Osteoblast (primary cell): ENCODE data around the gene POLG2. TPM values are rescaled to one million over a fixed set of nuclear protein-coding genes. Genes with fewer than 3 reads are reported as not detected.

Experiments used
- DNase-seq: peaks from one replicate; pipeline ENCODE4 v3.0.0; 2011; ENCODE audit warnings: low spot score, mixed read lengths; ENCODE audit not compliant: insufficient read length; ENCODE audit errors: missing footprints
- H2AFZ ChIP-seq: 2 replicates; pipeline ENCODE4 v1.6.0; 2011; ENCODE audit warnings: mild to moderate bottlenecking, low read length
- H3K27ac ChIP-seq: 2 replicates; pipeline ENCODE4 v1.5.1; 2011; ENCODE audit warnings: mild to moderate bottlenecking, low read depth, low read length, moderate library complexity
- H3K27me3 ChIP-seq: 2 replicates; pipeline ENCODE4 v1.6.0; 2012; ENCODE audit warnings: mild to moderate bottlenecking, control low read depth, inconsistent platforms, low read length, moderate library complexity; ENCODE audit not compliant: insufficient read depth
- H3K36me3 ChIP-seq: 2 replicates; pipeline ENCODE4 v1.5.1; 2011; ENCODE audit warnings: mild to moderate bottlenecking, low read length, control low read depth, moderate library complexity; ENCODE audit not compliant: insufficient read depth
- H3K4me1 ChIP-seq: 2 replicates; pipeline ENCODE4 v1.5.1; 2011; ENCODE audit warnings: mild to moderate bottlenecking, low read length, control low read depth, moderate library complexity; ENCODE audit not compliant: insufficient read depth
- H3K4me2 ChIP-seq: 2 replicates; pipeline ENCODE4 v1.6.0; 2011; ENCODE audit warnings: mild to moderate bottlenecking, low read length; ENCODE audit not compliant: insufficient read depth
- H3K4me3 ChIP-seq: fragments of 200-600 bp; sonication (generic); 3 replicates; pipeline ENCODE4 v1.5.1; 2012; ENCODE audit warnings: mild to moderate bottlenecking, low read length, inconsistent platforms; ENCODE audit not compliant: insufficient read depth
- H3K79me2 ChIP-seq: 2 replicates; pipeline ENCODE4 v1.6.0; 2012; ENCODE audit warnings: mild to moderate bottlenecking, low read length, control low read depth, inconsistent platforms; ENCODE audit not compliant: insufficient read depth
- H3K9me3 ChIP-seq: 2 replicates; pipeline ENCODE4 v1.5.1; 2011; ENCODE audit warnings: low read depth, low read length, control low read depth
- H4K20me1 ChIP-seq: 2 replicates; pipeline ENCODE4 v1.6.0; 2012; ENCODE audit warnings: mild to moderate bottlenecking, low read length, control low read depth; ENCODE audit not compliant: insufficient read depth
- total RNA-seq: library from RNA; depleted of rRNA; stranded (reverse); fragments of >200 nt; gene quantifications from 2 replicates; pipeline ENCODE4 v1.2.3, GENCODE V29; 2012
- TF ChIP-seq, protein P1 (sequence below): IDR thresholded peaks from 2 replicates; pipeline ENCODE4 v1.5.1; 2011; ENCODE audit warnings: mild to moderate bottlenecking, low read depth, low read length, moderate library complexity; ENCODE audit errors: extremely low read depth

Gene POLG2
- total RNA-seq, 1 donor, result 7.2 TPM

DNA sequence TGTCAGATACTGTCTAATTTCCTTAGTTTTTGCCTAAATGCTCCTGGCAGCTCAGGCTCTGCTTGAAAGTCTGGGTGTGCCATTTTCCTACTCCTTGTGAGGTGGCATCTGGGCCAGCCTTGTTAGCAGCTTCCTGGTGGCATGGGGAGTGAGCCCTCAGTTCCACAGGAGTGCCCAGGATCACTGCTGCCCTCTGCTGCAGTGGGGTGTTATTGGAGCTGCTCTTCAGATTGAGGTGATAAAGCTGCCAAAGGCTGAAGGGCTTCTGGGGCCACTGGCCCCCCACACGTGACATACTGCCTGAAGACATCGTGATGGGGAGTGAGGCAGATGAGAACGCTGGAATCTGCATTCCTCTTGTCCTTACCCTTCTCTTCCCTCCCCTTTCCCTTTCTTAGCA is 37.3 kb upstream of the POLG2 start:
- peak overlapping the region; percentile 1 for H3K27ac ChIP-seq
- peaks cover 96% of the 10 kb centered on the region for H3K36me3 ChIP-seq
- no peaks in the 10 kb centered on the region for H3K79me2 ChIP-seq
- peaks cover 3% of the 10 kb centered on the region for H4K20me1 ChIP-seq
- no peak for DNase-seq
- no peak overlapping the region for H3K4me2 ChIP-seq
- no peaks in the 10 kb centered on the region for H3K27me3 ChIP-seq
- H3K4me3 ChIP-seq, result no peak overlapping the region
- TF ChIP-seq, protein P1, sequence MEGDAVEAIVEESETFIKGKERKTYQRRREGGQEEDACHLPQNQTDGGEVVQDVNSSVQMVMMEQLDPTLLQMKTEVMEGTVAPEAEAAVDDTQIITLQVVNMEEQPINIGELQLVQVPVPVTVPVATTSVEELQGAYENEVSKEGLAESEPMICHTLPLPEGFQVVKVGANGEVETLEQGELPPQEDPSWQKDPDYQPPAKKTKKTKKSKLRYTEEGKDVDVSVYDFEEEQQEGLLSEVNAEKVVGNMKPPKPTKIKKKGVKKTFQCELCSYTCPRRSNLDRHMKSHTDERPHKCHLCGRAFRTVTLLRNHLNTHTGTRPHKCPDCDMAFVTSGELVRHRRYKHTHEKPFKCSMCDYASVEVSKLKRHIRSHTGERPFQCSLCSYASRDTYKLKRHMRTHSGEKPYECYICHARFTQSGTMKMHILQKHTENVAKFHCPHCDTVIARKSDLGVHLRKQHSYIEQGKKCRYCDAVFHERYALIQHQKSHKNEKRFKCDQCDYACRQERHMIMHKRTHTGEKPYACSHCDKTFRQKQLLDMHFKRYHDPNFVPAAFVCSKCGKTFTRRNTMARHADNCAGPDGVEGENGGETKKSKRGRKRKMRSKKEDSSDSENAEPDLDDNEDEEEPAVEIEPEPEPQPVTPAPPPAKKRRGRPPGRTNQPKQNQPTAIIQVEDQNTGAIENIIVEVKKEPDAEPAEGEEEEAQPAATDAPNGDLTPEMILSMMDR, result peak; percentile 19
- H2AFZ ChIP-seq, result no peak overlapping the region
- peaks cover 8% of the 10 kb centered on the region for H3K4me1 ChIP-seq
- no peaks in the 10 kb centered on the region for H3K9me3 ChIP-seq

- no peaks in the 10 kb centered on the region for H3K27me3 ChIP-seq
- H2AFZ ChIP-seq, result no peak overlapping the region
- H4K20me1 ChIP-seq, result peaks cover 3% of the 10 kb centered on the region
- H3K4me1 ChIP-seq, result peaks cover 8% of the 10 kb centered on the region
- DNase-seq, result no peak
- no peaks in the 10 kb centered on the region for H3K9me3 ChIP-seq
- H3K79me2 ChIP-seq, result no peaks in the 10 kb centered on the region
- TF ChIP-seq, protein P1, result no peak
- peaks cover 96% of the 10 kb centered on the region for H3K36me3 ChIP-seq
- H3K4me2 ChIP-seq, result no peak overlapping the region
- H3K4me3 ChIP-seq, result no peak overlapping the region
- H3K27ac ChIP-seq, result peak overlapping the region; percentile 1
Observed at GRCh38 chr17:64533784-64534183, 36.9 kb upstream of the POLG2 start.

DNA sequence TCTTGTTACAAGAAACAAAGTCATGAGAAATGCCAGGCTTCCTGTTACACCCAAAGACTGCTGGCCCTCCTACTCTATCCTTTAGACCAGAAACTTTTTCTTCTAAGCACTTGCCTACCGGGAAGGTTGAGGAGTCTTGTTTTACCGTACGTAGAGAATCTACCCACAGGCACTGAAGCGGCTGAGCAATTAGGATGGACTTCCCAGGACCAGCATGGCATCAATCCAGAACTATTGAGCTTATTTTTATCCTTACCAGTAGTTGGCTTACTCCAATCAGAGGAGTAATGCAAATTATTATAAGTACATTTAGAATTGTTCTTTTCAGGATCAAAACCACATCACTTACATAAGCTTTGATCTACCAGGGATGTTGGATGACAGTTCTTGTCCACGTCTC is 35.6 kb upstream of the POLG2 start:
- Histone ChIP-seq H3K27ac (peak overlapping the region; percentile 24), H3K79me2 (no peaks in the 10 kb centered on the region), H3K9me3 (no peaks in the 10 kb centered on the region), H3K36me3 (peaks cover 88% of the 10 kb centered on the region), H4K20me1 (peaks cover 3% of the 10 kb centered on the region), H3K4me1 (peaks cover 8% of the 10 kb centered on the region), H2AFZ (no peak overlapping the region), H3K4me3 (no peak overlapping the region), H3K4me2 (no peak overlapping the region), H3K27me3 (no peaks in the 10 kb centered on the region)
- no peak for DNase-seq
- TF ChIP-seq, protein P1, result no peak

GRCh38 chr17:64531955-64532371 is 35.1 kb upstream of the POLG2 start:
- Histone ChIP-seq H3K4me3 (no peak overlapping the region), H3K9me3 (no peaks in the 10 kb centered on the region), H3K4me1 (peaks cover 8% of the 10 kb centered on the region), H3K36me3 (peaks cover 88% of the 10 kb centered on the region), H3K4me2 (no peak overlapping the region), H3K79me2 (no peaks in the 10 kb centered on the region), H2AFZ (no peak overlapping the region), H3K27me3 (no peaks in the 10 kb centered on the region), H3K27ac (peak overlapping the region; percentile 24), H4K20me1 (peaks cover 3% of the 10 kb centered on the region)
- no peak for DNase-seq
- TF ChIP-seq, protein P1, result no peak
